KG1 (cell line): ENCODE measurements around the gene CHRDL2.

Experiments
- DNase-seq: peaks from one replicate; lab custom pipeline; 2025; lab: John Stamatoyannopoulos, UW

Gene CHRDL2

GRCh38 chr11:74710281-74710938 is 20.8 kb downstream of the CHRDL2 start:
- DNase-seq, result no peak

GRCh38 chr11:74709175-74709574 is 22.1 kb downstream of the CHRDL2 start:
- no peak for DNase-seq

- no peak for DNase-seq
Observed at GRCh38 chr11:74707602-74708510, 23.4 kb downstream of the CHRDL2 start.

- no peak for DNase-seq
Observed at GRCh38 chr11:74707182-74707581, 24.0 kb downstream of the CHRDL2 start.

GRCh38 chr11:74703211-74703610 is 28.0 kb downstream of the CHRDL2 start:
- no peak for DNase-seq

- DNase-seq, result peak; percentile 57
Observed at GRCh38 chr11:74702383-74703007, 28.7 kb downstream of the CHRDL2 start.

- no peak for DNase-seq
Observed at GRCh38 chr11:74701351-74701750, 29.9 kb downstream of the CHRDL2 start.

- no peak for DNase-seq
Observed at GRCh38 chr11:74699615-74700396, 31.4 kb downstream of the CHRDL2 start.

GRCh38 chr11:74697722-74698121 is 33.5 kb downstream of the CHRDL2 start:
- DNase-seq, result no peak

GRCh38 chr11:74696939-74697675 is 34.1 kb downstream of the CHRDL2 start:
- DNase-seq, result no peak

GRCh38 chr11:74696500-74696899 is 34.7 kb downstream of the CHRDL2 start:
- DNase-seq, result no peak

GRCh38 chr11:74695705-74696280 is 35.4 kb downstream of the CHRDL2 start:
- DNase-seq, result no peak

- DNase-seq, result no peak
Observed at GRCh38 chr11:74694136-74694930, 36.9 kb downstream of the CHRDL2 start.

GRCh38 chr11:74693531-74693930 is 37.7 kb downstream of the CHRDL2 start:
- DNase-seq, result no peak

GRCh38 chr11:74691755-74692154 is 39.5 kb downstream of the CHRDL2 start:
- DNase-seq, result no peak

GRCh38 chr11:74689666-74690065 is 41.6 kb downstream of the CHRDL2 start:
- no peak for DNase-seq

- DNase-seq, result no peak
Observed at GRCh38 chr11:74687237-74688023, 43.8 kb downstream of the CHRDL2 start.

- DNase-seq, result no peak
Observed at GRCh38 chr11:74686792-74687191, 44.4 kb downstream of the CHRDL2 start.

- no peak for DNase-seq
Observed at GRCh38 chr11:74685905-74686304, 45.3 kb downstream of the CHRDL2 start.
